NCI-H82 treated with DMSO at 0.1 percent for 48 hours (cell line): ENCODE results near the gene MTX1.
A peak's percentile ranks its signal among the peaks of the same experiment; 100 is the strongest.
"Not testable (repeated sequence)": the region's sequence is repeated elsewhere in the genome, so short reads cannot be mapped to it uniquely, and the experiment has no call there.

ENCODE experiments used
- DNase-seq: peaks from one replicate; lab custom pipeline; 2025; ENCODE audit not compliant: unreplicated experiment; lab: John Stamatoyannopoulos, UW

Gene MTX1

DNA sequence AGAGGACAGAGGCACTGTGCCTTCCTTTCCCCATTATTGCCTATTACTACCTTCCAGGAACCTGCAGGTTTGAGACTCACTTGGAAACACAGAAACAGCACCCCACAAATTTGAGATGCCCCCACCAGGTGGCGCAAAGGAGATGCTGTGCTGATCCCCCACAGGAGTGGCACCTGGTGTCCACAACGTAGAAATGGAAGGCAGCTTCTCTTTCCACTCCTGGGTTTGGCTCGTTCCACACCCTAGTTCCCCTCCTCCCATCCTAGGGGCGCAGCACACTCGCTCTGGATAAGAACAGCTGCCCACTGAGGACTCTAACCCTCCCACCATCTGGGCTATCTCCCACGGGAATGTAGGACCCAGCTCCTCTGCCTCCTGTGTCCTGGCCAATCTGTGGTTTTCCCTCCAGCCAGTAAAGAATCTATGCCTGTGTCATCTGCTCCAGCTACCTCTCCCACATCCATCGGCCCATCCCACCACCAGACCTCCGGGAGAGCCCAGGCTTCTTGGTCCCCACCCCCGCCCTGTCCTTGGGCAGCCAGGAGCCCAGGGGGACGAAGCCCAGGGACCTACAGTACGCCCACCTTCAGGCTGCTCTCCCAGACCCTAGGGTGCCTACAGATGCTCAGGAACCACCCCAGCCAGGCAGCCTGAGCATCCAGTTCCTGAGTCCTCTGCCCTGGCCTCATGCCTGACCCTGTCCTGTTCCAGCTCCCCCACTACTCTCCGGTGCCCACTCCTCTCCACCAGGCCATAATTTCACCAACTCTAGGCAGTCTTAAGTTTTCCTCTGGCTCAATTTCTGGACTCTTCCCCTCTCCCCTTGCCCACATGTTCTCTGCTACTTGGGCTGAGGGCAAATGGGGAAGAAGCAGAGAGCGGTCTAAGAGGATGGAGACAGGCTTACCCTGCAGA, 1.3 kb upstream of the MTX1 start:
- peak; percentile 85 for DNase-seq

DNA sequence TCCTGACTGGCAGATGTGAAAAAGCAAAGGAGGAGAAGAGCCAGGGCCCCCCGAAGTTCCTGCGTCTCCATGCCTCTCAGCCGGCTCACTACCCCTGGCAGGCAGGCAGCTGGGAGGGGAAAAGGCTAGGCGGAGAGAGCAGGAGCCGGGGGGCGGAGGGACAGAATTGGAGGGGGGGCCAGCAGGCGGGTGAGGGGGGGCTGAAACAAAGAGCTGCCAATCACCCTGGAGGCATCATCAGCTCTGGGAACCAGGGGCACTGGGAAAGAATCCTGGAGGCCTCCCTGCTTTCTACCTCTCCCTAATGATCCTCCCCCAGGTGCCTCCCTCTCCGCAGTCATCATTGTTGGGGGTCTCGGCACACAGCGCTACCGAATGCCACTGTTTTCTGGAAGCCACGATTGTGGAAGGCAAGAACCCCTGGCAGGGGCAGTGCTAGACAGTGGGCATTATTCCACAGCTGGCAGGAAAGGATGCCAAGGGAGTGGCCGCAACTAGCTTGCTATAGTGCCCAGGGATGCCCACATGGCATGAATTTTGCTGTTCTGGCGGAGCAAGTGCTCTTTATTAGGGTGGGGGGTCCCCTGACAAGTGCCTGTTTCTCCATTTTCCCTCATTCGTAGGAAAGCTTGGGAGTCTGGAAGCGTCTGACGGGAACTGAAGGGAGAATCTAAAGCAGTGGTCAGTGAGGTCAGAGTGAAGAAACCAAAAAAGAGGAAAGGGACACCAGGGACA, 522 bp upstream of the MTX1 start, which contains the start of gene THBS3:
TSS of gene THBS3 (minus strand) at position 92 of the 735 bp plus-strand sequence. CDS start at position 71, 21 bp downstream.
- DNase-seq: peak; percentile 41

DNA sequence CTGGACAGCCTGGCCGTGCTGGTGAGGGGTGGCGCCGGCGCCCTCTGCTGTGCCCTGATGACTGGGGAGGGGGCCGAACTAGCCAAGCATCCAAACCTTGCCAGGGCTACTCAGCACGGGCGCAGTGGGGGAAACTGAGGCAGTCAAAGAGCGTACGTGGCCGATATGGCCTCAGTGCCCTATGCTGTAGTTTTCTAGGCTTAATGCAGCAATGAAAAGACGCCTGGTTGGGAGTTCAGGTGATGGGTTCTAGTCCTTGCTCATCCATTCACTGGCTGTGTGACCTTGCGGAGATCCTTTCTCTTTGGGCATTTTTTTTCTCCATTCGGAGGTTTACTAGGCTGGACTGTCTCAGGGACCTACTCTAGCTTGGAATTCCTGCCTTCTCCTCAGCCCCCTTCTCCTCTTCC, 822 bp downstream of the MTX1 start:
- DNase-seq: no peak

DNA sequence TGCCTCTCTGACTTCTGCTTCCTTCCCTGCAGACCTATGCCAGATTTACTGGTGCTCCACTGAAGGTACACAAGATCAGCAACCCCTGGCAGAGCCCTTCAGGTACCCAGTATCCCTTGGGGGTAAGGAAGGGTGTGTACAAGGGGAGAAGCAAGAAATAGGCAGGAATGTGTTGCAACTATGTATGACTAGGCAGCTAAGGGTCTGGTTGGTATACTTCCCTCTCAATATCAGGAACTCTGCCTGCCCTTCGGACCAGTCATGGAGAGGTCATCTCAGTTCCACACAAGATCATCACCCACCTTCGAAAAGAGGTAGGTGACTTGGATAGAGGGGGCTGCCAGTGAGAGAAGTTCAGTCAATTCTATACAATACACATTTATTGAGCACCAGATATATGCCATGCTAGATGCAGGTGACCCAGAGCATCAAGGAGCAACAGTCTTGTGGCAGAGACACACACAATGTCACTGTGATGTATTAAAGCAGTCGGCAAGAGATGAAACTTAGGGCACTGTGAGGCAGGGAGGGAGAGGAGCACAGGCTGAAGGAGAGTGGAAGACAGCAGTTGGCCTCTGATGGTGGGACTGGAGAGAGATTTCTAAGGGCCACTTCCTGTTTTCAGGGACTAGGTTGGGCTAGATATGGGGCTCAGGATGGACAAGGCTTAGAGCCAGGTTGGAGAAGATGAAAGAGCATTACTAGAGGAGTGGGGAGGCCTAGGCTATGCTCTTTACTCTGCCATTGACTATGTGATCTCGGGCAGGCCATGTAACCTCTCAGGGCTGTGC, 2.0 kb downstream of the MTX1 start:
- no peak for DNase-seq

DNA sequence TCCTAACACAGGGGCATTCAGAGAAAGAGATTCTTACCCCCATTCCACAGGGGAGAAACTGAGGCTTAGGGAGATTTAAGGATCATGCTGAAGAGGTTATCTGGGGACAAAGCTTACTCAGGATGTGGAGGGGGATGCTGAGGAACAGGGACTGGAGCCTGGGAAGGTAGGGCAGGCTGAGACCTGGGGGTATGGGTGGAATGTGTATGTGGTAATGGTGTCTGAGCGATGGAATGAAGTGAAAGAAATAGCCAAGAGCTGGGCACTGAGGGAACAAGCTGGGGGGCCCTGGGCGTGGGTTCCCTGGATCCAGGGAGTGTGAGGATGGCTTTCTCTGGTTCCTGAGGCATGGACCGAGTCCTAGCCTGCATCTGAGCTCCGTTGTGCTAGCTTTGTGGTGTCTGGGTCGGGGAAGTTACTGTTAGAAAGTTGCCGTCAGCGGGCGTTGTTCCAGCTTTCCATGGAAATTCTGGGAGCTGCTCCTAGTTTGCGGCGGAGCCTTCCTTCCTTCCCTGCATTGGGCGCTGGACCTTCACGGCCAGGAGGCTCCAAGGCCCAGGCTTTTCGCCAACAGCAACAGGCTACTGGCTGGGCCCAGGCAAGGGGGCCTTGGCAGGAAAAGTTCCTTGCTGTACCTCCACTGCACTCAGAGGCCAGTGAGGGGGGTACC, 3.0 kb downstream of the MTX1 start:
- not testable (repeated sequence) for DNase-seq

DNA sequence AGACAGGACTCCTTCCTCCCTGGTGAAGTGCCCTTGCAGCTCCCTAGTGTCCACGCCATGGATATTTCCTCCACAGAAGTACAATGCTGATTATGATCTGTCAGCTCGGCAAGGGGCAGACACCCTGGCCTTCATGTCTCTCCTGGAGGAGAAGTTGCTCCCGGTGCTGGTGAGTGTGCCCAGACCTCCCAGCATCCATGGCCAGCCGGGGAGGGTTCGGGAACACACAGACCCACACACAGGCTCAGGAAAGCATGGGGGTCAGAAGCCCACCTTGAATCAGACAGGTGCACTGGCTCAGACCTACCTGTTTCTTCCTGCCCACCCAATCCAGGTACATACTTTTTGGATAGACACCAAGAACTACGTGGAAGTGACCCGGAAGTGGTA, 3.6 kb downstream of the MTX1 start:
- not testable (repeated sequence) for DNase-seq

DNA sequence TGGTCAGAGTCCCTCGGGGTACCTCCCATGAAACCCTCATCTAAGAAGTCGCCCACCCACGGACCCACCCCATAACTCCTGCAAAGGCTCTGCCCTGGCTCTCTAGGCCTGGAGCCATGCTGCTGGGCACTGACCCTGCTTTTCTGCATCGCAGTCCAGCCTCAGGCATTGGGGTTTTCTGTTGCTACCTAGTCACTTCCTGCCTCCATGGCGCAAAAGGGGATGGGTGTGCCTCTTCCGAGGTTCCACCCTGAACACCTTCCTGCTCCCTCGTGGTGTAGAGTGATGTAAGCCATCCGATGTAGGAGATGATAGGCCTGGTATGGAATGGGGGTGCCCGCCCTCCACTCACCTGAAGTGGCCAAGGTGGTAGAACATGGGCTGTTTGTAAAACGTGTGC, 6.2 kb downstream of the MTX1 start:
- not testable (repeated sequence) for DNase-seq

DNA sequence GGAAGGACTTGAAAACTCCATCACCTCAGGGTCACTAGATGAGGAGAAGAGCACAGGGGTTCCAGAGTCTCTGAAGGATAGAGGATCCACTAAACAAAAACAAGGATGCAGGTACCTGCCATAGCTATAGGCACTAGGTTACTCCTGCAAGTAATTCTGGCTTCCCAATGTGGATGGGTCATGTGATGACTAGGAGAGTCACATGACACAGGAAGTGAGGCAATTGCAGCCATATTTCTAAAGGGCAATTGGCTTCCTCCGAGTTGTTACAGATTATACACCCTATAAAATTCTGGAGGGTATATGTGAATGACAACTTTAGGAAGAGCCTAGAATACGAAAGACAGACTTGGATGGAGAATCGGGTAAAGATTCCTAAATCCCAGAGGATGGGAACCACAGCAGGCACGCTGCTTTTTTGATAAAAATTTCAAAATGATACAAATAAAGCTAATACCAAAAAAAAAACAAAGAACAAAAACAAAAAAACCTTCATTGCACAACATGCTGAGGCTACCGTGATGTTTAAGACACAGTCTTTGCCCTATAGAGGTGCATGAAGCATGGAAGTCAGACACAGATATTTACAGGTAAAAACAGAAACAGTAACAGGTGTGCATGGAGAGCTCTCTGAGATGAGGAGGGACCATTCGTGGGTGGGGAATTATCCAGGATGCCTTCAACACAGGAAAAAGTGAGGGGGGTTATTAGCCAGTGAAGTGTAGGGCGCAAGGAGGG, 10.5 kb downstream of the MTX1 start:
- DNase-seq: no peak

DNA sequence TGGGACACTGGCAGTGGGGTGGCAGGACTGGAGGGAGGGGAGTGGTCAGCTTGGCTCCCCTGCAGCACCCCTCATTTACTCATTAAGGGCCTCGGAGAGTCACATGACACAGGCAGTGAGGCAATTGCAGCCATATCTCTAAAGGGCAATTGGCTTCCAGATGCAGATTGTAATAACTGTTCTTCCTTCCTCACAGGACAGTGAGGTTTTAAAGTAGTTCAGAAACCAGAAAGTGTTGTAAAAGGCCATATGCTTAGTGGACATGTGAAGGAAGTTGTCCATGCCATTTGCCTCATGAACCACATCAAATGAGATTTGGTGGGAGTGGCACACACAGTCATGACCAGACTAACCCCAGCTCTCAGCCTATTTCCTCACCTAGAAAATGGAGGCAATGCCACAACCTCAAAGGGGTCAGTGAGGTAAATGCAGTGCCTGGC, 11.1 kb downstream of the MTX1 start:
- DNase-seq: no peak

DNA sequence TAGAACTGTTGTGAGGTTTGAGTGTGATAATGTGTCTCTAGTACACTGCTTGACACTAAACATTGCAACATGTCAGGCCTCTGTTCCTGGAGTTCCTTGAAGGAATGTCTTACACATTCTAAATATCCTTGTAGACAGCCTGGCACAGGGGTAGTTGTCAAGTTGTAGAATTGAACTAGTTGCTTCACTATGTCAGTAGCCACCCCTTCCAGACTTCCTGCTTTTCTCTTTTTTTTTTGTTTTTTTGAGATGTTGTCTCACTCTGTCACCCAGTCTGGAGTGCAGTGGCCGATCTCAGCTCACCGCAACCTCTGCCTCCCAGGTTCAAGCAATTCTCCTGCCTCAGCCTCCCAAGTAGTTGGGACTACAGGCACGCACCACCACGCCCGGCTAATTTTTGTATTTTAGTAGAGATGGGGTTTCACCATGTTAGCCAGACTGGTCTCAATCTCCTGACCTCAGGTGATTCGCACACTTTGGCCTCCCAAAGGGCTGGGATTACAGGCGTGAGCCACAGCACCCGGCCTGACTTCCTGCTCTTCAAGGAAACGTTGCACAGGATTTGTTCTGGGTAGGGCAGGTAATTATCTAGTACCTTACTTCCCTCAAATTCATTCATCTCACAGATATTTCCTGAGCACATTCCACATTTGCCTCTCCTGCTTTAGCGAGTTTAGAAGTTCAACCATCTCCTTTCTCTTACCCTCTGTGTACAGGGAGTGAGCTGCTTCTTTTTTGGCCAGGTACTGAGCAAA, 11.9 kb downstream of the MTX1 start:
- DNase-seq: not testable (repeated sequence)

DNA sequence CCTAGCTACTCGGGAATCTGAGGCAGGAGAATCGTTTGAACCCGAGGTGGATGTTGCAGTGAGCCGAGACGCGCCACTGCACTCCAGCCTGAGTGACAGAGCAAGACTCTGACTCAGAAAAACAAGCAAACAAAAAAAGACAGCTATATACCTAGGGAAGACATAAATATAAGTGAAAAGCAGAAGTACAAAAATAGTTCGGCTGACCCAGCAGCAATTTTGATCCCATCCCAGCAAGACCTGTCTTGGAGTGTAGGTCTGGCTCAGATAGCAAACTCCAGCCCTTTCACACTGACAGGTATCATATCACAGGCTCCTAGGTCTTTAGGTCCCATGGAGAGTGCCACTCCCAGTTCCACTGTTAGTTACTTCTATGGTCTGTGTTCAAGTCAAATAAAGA, 14.6 kb downstream of the MTX1 start:
- no peak for DNase-seq

DNA sequence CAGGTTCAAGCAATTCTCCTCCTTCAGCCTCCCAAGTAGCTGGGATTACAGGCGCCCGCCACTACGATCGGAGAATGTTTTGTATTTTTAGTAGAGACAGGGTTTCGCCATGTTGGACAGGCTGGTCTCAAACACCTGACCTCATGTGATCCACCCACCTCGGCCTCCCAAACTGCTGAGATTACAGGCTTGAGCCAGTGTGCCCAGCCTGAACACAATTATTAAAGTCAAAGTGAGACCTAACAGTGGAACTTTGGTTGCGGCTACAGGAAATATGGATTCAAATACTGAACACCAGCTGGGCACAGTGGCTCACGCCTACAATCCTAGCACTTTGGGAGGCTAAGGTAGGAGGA, 16.9 kb downstream of the MTX1 start:
- DNase-seq: not testable (repeated sequence)

DNA sequence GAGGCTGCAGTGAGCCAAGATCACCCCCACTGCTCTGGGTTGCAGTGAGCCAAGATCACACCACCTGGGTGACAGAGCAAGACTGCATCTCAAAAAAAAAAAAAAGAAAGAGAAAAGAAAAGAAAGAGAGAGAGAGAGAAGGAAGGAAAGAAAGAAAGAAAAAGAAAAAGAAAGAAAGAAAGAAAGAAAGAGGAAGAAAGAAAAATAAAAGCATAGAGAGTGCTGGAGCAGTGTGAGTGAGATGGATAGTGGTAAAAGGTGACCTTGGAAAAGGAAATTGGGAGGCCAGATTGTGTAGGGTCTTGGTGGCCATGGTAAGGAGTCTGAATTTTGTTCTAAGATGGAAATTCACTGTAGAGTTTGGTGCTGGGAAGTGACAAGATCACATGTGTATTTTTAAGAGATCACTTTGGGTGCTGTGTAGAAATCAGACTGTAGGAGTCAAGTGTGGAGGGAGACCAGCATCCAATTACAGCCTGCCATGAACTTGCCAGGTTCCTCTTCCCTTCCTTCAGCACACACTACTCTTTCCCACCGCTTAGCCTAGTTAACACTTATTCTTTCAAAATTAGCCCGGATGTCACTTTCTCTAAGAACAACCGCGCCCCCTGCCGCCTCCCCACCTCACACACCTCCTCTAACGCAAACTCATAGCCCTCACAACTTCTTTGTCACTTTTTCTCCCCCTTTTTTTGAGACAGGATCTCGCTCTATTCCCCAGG, 17.9 kb downstream of the MTX1 start:
- peak; percentile 84 for DNase-seq

DNA sequence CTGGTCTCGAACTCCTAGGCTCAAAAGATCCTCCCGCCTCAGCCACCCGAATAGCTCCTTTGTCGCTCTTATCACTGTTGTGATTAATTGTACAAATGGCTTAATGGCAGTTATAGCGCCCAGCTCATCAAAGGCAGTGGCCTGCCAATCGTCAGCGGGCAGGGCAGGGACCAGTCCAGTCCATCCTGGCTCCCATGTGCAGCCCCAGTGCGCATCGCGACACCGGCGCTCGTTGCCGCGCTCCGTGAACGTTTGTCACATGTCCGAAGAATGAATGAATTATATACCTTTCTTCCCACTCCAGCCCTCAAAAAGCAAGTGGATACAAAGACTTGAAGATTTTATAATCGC, 18.4 kb downstream of the MTX1 start:
- no peak for DNase-seq

DNA sequence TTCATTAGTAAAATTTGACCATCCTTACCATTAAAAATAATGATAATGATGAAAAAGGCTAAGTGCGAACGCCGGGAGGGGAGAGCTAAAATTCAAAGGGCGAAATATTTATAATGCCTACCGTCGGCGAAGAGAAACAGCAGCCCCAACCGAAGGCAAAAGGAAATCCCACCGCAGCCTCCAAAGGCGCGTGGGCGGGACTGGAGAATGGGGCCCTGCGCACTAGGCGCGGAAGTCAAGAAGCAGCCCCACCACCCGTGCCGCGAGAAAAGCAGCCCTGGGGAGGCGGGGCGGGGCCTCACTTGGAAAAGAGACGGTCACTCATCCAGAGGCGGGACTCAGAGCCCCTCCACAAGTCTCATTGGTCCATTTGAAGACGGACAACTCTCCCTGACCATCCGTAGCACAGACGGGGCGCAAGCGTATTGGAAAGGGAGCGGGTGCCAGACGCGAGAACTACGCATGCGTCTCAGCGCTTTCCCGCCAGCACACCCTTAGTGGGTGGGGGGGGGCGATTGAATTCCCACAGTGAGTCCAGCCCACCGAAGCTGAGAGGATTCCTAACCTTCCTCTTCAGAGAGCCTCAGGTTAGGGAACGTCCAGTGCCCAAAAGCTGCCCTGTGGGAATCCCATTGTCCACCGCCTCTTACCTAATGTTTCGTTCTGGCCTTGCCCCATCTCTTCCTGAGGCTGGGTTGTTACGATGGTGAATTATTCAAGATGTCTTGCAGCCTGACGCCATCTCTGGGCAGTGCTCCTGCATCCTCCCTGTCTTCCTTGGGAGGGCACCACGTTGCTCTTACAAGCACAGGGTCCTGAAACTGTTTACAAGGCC, 19.0 kb downstream of the MTX1 start:
- peak; percentile 99 for DNase-seq

DNA sequence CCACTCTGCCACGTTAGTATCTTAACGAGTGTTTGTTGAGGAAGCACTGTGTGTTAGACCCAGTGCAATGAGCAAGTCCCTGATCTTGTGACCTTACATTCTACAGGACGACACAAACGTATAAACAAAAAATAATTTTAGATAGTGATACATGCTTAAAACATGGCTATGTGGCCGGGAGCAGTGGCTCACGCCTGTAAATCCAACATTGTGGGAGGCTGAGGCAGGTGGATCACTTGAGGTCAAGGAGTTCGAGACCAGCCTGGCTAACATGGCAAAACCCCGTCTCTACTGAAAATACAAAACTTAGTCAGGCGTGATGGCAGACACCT, 19.6 kb downstream of the MTX1 start:
- DNase-seq: no peak

DNA sequence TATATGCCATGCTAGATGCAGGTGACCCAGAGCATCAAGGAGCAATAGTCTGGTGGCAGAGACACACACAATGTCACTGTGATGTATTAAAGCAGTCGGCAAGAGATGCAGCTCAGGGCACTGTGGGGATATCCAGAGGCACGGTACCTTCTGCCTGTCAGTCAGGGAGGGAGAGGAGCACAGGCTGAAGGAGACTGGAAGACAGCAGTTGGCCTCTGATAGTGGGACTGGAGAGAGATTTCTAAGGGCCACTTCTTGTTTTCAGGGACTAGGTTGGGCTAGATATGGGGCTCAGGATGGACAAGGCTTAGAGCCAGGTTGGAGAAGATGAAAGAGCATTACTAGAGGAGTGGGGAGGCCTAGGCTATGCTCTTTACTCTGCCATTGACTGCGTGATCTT, 22.8 kb downstream of the MTX1 start:
- DNase-seq: not testable (repeated sequence)
